BLaER1 (cell line): ENCODE data around the gene TENM3.

ENCODE experiments used
- H3K27ac ChIP-seq: shearing (Covaris generic); formaldehyde crosslinking; 2 replicates; pipeline ENCODE4 v1.8.1; 2022
- H3K27me3 ChIP-seq: shearing (Covaris generic); formaldehyde crosslinking; 2 replicates; pipeline ENCODE4 v1.8.1; 2022
- H3K36me3 ChIP-seq: shearing (Covaris generic); formaldehyde crosslinking; 2 replicates; pipeline ENCODE4 v1.8.1; 2022
- H3K4me1 ChIP-seq: shearing (Covaris generic); formaldehyde crosslinking; 2 replicates; pipeline ENCODE4 v1.8.1; 2022
- H3K4me2 ChIP-seq: shearing (Covaris generic); formaldehyde crosslinking; 2 replicates; pipeline ENCODE4 v1.8.1; 2022
- H3K4me3 ChIP-seq: shearing (Covaris generic); formaldehyde crosslinking; 2 replicates; pipeline ENCODE4 v1.8.1; 2022
- H3K9ac ChIP-seq: shearing (Covaris generic); formaldehyde crosslinking; 2 replicates; pipeline ENCODE4 v1.8.1; 2022
- H3K9me3 ChIP-seq: shearing (Covaris generic); formaldehyde crosslinking; 2 replicates; pipeline ENCODE4 v1.8.1; 2022
- H4K20me1 ChIP-seq: shearing (Covaris generic); formaldehyde crosslinking; 2 replicates; pipeline ENCODE4 v1.8.1; 2022
- Cebpa-rat ChIP-seq: shearing (Covaris generic); IDR thresholded peaks from 2 replicates; pipeline ENCODE4 v1.8.1; 2022

Gene TENM3

DNA sequence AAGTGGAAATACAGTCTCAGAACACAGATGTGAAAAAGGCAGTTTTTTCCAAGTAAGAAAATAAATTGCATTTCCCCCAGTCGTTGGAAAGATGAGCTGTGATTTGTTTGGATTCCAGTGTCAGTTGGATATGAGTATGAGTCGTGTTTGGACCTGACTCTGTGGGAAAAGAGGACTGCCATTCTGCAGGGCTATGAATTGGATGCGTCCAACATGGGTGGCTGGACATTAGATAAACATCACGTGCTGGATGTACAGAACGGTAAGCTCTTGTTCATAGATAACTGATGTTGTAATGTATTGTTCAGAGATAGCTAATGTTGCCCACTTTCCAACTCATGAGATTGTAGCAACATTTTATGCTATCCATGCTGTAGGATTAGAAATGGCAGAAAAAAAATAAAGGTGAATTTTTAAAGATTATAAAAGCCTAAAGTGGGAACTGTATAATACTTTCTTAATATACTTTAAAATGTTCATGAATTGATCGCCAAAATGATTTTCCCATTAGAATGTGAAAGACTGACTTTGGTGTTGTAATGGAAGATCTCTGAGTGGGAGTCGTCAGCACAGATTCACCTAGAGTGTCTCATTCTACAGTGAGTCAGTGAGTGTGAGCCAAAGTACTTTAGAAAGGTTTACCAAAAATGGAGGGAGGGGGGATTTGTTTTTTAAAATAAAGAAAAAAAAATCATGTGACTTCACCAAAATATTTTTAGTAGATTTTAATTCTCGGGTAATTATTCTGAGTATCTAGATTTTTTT, 495.3 kb downstream of the TENM3 start:
- no peak overlapping the region for H3K9ac ChIP-seq
- no peaks in the 10 kb centered on the region for H3K27me3 ChIP-seq
- no peaks in the 10 kb centered on the region for H3K4me1 ChIP-seq
- no peak overlapping the region for H3K4me2 ChIP-seq
- no peak overlapping the region for H3K27ac ChIP-seq
- no peaks in the 10 kb centered on the region for H3K9me3 ChIP-seq
- no peaks in the 10 kb centered on the region for H3K36me3 ChIP-seq
- TF ChIP-seq Cebpa-rat = no peak
- H3K4me3 ChIP-seq = no peak overlapping the region
- H4K20me1 ChIP-seq = no peaks in the 10 kb centered on the region

DNA sequence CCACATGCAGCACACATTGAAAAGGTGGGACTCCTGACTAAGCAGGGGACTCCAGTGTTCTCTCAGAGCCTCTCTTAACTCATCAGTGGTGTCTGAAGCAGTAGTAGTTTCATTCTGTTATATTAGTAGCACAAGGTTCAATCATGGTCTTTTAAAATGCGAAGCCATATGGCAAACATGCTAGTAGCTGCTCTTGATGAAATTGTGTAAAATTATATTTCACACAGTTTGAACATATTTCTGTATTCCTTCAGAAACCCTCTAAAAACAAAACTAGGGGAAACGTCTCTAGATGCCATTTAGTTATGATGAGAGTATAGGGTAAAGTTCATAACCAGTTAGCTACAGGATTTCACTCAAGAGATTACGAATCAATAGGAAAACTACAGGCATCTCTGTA, 497.1 kb downstream of the TENM3 start:
- Histone ChIP-seq H3K9me3 (peaks cover 3% of the 10 kb centered on the region), H4K20me1 (no peaks in the 10 kb centered on the region), H3K27ac (no peak overlapping the region), H3K9ac (no peak overlapping the region), H3K4me2 (no peak overlapping the region), H3K36me3 (no peaks in the 10 kb centered on the region), H3K4me3 (no peak overlapping the region), H3K27me3 (no peaks in the 10 kb centered on the region), H3K4me1 (no peaks in the 10 kb centered on the region)
- TF ChIP-seq Cebpa-rat = no peak

DNA sequence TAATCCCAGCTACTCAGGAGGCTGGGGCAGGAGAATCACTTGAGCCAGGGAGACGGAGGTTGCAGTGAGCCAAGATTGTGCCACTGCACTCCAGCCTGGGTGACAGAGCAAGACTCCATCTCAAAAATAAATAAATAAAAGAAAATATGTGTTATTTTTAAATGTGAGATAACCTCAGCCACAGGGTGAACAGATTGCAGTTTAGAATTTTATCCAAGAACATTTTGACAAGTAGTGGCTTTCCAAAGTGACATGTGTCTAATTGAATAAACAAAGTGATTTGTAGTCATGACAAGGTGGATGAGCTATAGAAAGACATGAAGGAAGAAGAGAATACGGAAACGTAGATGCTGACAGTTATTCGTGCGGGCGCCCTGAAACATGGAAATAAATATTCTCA, 497.9 kb downstream of the TENM3 start:
- H3K27me3 ChIP-seq = no peaks in the 10 kb centered on the region
- no peaks in the 10 kb centered on the region for H3K36me3 ChIP-seq
- no peaks in the 10 kb centered on the region for H3K4me1 ChIP-seq
- TF ChIP-seq Cebpa-rat = no peak
- H3K4me2 ChIP-seq = no peak overlapping the region
- H3K27ac ChIP-seq = no peak overlapping the region
- no peaks in the 10 kb centered on the region for H4K20me1 ChIP-seq
- H3K9ac ChIP-seq = no peak overlapping the region
- H3K9me3 ChIP-seq = peaks cover 11% of the 10 kb centered on the region
- H3K4me3 ChIP-seq = no peak overlapping the region

DNA sequence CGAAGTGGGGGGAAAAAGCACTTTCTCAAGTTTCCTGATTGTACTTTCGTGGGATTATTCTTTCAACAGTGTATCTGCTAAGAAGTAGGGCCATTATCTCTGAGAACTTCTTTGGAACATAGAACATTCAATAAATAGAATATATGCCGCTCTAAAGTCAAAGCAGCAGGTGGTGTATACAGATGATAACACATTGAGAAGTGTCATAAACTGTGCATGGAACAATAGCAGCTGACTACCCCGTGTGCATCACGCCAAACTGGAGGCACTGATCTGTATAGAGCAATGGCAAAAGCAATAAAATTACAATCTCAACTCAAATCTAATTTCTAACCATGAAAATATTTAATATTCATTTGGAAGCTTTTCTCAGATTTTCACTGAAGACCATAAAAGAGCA, 498.7 kb downstream of the TENM3 start:
- no peaks in the 10 kb centered on the region for H3K4me1 ChIP-seq
- no peaks in the 10 kb centered on the region for H3K27me3 ChIP-seq
- no peak overlapping the region for H3K27ac ChIP-seq
- no peak overlapping the region for H3K4me3 ChIP-seq
- no peak overlapping the region for H3K9ac ChIP-seq
- H3K36me3 ChIP-seq = no peaks in the 10 kb centered on the region
- peaks cover 16% of the 10 kb centered on the region for H3K9me3 ChIP-seq
- no peak for TF ChIP-seq Cebpa-rat
- no peaks in the 10 kb centered on the region for H4K20me1 ChIP-seq
- no peak overlapping the region for H3K4me2 ChIP-seq

DNA sequence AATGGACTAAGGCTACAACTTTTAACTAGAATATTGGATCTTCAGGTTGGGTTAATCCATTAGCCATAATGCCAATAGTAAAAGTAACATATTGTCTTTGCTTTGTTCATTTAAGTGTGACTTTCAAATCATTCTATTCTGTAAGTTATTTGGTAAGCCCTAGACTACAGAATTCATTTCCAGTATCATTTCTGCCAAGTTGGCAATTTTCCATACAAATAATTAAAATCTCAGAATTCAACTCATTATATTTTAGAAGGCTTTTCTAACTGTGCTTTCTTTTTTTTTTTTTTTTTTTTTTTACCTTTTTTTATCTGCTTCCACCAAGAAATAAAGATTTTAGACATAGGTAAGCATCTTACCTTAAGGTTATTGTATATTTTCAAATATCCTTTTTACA, 500.6 kb downstream of the TENM3 start:
- Histone ChIP-seq H3K9ac (no peak overlapping the region), H3K27ac (no peak overlapping the region), H3K9me3 (peaks cover 16% of the 10 kb centered on the region), H3K4me3 (no peak overlapping the region), H3K4me2 (no peak overlapping the region), H4K20me1 (no peaks in the 10 kb centered on the region), H3K36me3 (no peaks in the 10 kb centered on the region), H3K4me1 (no peaks in the 10 kb centered on the region), H3K27me3 (no peaks in the 10 kb centered on the region)
- no peak for TF ChIP-seq Cebpa-rat

DNA sequence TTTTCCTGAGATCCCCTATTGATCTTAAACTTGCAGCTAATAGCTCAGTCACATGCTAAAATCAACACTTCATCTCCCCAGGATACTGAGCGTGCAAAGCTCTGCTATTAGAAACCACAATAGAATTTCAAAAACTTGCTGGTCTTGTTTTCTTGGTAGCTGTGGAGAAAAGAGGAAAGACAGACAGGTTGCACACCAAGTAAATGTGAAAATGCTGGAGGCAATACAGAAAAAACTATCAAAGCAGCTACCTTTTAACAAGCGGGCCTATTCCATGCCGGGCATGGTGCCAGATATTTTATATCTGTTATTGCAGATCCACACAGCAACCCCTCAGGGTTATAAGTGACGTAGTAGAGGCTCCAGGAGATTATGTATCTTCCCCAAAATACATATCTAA, 502.0 kb downstream of the TENM3 start:
- Histone ChIP-seq H3K36me3 (no peaks in the 10 kb centered on the region), H3K27ac (no peak overlapping the region), H4K20me1 (no peaks in the 10 kb centered on the region), H3K4me1 (no peaks in the 10 kb centered on the region), H3K9ac (no peak overlapping the region), H3K9me3 (peaks cover 16% of the 10 kb centered on the region), H3K27me3 (no peaks in the 10 kb centered on the region), H3K4me3 (no peak overlapping the region), H3K4me2 (no peak overlapping the region)
- TF ChIP-seq Cebpa-rat = no peak

DNA sequence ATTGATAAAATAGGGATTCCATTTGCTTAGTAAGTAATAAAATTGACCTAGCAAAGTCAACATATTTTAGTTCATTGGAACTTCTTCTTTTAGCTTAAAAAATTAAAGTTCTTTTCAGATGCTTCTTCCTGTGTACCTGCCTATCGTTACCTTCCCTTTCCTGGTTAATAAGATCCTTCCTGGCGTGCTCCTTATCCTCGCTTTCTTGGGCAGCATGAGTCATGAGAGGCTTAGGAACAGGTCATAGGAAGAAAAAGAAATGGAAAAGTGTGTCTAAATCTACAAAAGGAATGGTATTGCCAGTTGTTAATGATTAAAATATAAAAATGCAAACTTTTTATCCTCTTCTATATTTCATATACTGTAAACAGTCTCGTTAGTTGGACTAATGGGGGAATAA, 503.7 kb downstream of the TENM3 start:
- Histone ChIP-seq H3K9ac (no peak overlapping the region), H3K27ac (no peak overlapping the region), H3K4me2 (no peak overlapping the region), H3K27me3 (no peaks in the 10 kb centered on the region), H3K4me3 (no peak overlapping the region), H3K36me3 (no peaks in the 10 kb centered on the region), H3K4me1 (no peaks in the 10 kb centered on the region), H4K20me1 (no peaks in the 10 kb centered on the region), H3K9me3 (peaks cover 16% of the 10 kb centered on the region)
- TF ChIP-seq Cebpa-rat = no peak

DNA sequence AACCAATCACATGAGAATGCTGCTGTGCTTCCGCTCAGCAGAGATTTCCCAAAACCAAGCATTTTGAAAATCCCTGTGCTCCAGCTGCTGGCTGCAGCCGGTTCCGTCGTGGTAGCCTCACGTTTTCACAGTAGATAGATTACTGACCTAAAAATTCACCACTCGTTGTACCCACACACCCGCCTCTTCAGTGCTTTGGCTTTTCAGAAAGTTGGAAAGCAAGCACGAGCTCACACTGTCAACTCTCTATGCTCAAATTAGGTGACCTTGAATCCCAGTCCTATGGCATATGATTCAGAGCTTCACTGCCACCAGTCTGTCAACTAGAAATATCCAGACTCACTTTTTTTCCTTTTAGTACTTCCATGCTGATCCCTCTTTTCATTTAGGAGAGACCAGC, 505.1 kb downstream of the TENM3 start:
- no peaks in the 10 kb centered on the region for H3K4me1 ChIP-seq
- H3K27ac ChIP-seq = no peak overlapping the region
- peaks cover 16% of the 10 kb centered on the region for H3K9me3 ChIP-seq

DNA sequence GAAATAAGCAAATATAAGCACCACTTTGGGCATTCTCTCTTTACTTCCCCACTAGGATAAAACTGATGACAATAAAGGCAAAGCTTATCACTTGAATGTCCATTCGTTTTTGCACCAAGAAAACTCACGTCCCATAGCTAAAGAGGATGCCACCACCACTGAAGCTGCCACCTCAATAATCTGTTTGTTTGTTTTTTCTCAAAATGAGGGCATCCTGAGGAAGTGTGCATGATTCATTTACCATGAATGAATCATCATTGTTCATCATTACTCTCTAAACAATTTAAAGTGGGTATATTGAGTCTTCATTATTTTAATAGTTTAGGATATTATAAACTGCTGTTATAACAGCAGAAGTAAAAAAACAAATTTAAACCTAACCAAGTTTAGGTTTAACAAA, 505.7 kb downstream of the TENM3 start:
- Histone ChIP-seq H3K27me3 (no peaks in the 10 kb centered on the region), H4K20me1 (no peaks in the 10 kb centered on the region), H3K9me3 (peaks cover 16% of the 10 kb centered on the region), H3K36me3 (no peaks in the 10 kb centered on the region), H3K4me1 (no peaks in the 10 kb centered on the region), H3K4me2 (no peak overlapping the region), H3K27ac (no peak overlapping the region), H3K4me3 (no peak overlapping the region), H3K9ac (no peak overlapping the region)
- no peak for TF ChIP-seq Cebpa-rat

More for the DNA sequence above, 505.1 kb downstream of the TENM3 start:
- no peak overlapping the region for H3K9ac ChIP-seq
- no peak for TF ChIP-seq Cebpa-rat
- no peaks in the 10 kb centered on the region for H3K27me3 ChIP-seq
- no peaks in the 10 kb centered on the region for H4K20me1 ChIP-seq
- H3K4me2 ChIP-seq = no peak overlapping the region
- H3K36me3 ChIP-seq = no peaks in the 10 kb centered on the region
- no peak overlapping the region for H3K4me3 ChIP-seq

DNA sequence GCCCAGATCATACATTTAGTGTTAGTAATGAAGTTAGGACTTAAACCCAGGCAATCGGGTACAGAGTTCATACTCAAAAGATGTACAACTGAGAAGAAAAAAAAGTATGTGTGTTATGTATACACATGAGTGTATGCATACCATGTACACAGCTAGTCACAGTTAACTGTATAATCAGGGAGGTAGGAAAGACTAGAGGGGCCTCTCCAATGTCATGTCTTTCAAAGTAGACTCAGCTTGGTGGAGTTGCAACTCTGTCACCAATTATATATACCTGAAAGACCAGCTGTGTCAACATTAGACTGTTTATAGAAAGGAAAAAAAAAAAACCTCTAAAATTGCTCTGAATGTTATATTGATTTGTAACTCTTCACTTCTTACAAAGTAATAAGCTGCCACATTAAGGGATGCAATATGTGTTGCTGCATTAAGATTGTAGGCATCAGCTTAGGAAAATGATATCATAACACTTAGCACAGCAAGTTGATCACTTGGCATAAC, 506.5 kb downstream of the TENM3 start:
- H3K36me3 ChIP-seq = peaks cover 6% of the 10 kb centered on the region
- H4K20me1 ChIP-seq = no peaks in the 10 kb centered on the region
- no peak overlapping the region for H3K9ac ChIP-seq
- no peak overlapping the region for H3K4me2 ChIP-seq
- H3K4me3 ChIP-seq = no peak overlapping the region
- no peaks in the 10 kb centered on the region for H3K27me3 ChIP-seq
- TF ChIP-seq Cebpa-rat = no peak
- peaks cover 22% of the 10 kb centered on the region for H3K9me3 ChIP-seq
- no peak overlapping the region for H3K27ac ChIP-seq
- H3K4me1 ChIP-seq = no peaks in the 10 kb centered on the region
